WTC11 (cell line): Measurements from ENCODE around the gene GMEB1. TPM values are rescaled to one million over a fixed set of nuclear protein-coding genes. Genes with fewer than 3 reads are reported as not detected.

Source experiments
- ATAC-seq: fragments of 200-7000 bp; cut with Tn5 transposase; 2 replicates; pipeline ENCODE4 v1.10.0; 2021; ENCODE audit warnings: mild to moderate bottlenecking, moderate library complexity
- CTCF ChIA-PET: fragments of 300-600 bp; sonication (Branson Sonifier 250); formaldehyde crosslinking; loops from one replicate; lab custom pipeline; 2021; ENCODE audit warnings: antibody characterized with exemption; lab: Charles Lee
- POLR2A ChIA-PET: fragments of 350-600 bp; sonication (Branson Sonifier 250); formaldehyde crosslinking; loops from one replicate; lab custom pipeline; 2021; ENCODE audit warnings: antibody characterized with exemption; lab: Charles Lee
- DNase-seq: peaks from one replicate; pipeline ENCODE4 v3.0.0; 2021; ENCODE audit warnings: low spot score
- H3K27ac Mint-ChIP-seq: 2 replicates; pipeline ENCODE4 v1.8.0; 2021; ENCODE audit warnings: mixed read lengths
- H3K27me3 Mint-ChIP-seq: 2 replicates; pipeline ENCODE4 v1.8.0; 2021; ENCODE audit warnings: low read depth, mild to moderate bottlenecking, moderate library complexity, mixed read lengths
- H3K36me3 Mint-ChIP-seq: 2 replicates; pipeline ENCODE4 v1.8.0; 2021; ENCODE audit warnings: mixed read lengths
- H3K4me1 Mint-ChIP-seq: 2 replicates; pipeline ENCODE4 v1.8.0; 2022; ENCODE audit warnings: mixed read lengths
- H3K4me3 Mint-ChIP-seq: 2 replicates; pipeline ENCODE4 v1.8.0; 2021; ENCODE audit warnings: mild to moderate bottlenecking, moderate library complexity, mixed read lengths
- H3K9me3 Mint-ChIP-seq: 2 replicates; pipeline ENCODE4 v1.8.0; 2021; ENCODE audit warnings: mixed read lengths
- CREB1 ChIP-seq: sonication (generic); formaldehyde crosslinking; IDR thresholded peaks from 2 replicates; pipeline ENCODE4 v1.8.0; 2023; ENCODE audit warnings: mild to moderate bottlenecking, missing genetic modification reagents
- EMX1 ChIP-seq: fragments of 250-450 bp; sonication (Bioruptor Pico); IDR thresholded peaks from 2 replicates; pipeline ENCODE4 v1.8.0; 2021; ENCODE audit warnings: mild to moderate bottlenecking
- ESRRA ChIP-seq: sonication (generic); formaldehyde crosslinking; IDR thresholded peaks from 2 replicates; pipeline ENCODE4 v1.8.1; 2022; ENCODE audit warnings: mild to moderate bottlenecking, missing genetic modification reagents, borderline replicate concordance
- FOXP1 ChIP-seq: sonication (generic); formaldehyde crosslinking; IDR thresholded peaks from 2 replicates; pipeline ENCODE4 v1.8.0; 2022; ENCODE audit warnings: missing genetic modification reagents, mild to moderate bottlenecking, moderate library complexity, borderline replicate concordance
- GTF2I ChIP-seq: fragments of 250-450 bp; sonication (Bioruptor Pico); conservative IDR thresholded peaks from 2 replicates; pipeline ENCODE4 v1.4.0; 2021; ENCODE audit warnings: mild to moderate bottlenecking
- JUN ChIP-seq: sonication (generic); formaldehyde crosslinking; IDR thresholded peaks from 2 replicates; pipeline ENCODE4 v1.8.0; 2023; ENCODE audit warnings: mild to moderate bottlenecking, missing genetic modification reagents
- NFATC4 ChIP-seq: fragments of 250-450 bp; sonication (Bioruptor Pico); IDR thresholded peaks from 2 replicates; pipeline ENCODE4 v1.9.0; 2021; ENCODE audit warnings: mild to moderate bottlenecking
- NFYB ChIP-seq: sonication (generic); formaldehyde crosslinking; conservative IDR thresholded peaks from 2 replicates; pipeline ENCODE4 v1.8.0; 2022; ENCODE audit warnings: low read depth, missing genetic modification reagents
- NR1H2 ChIP-seq: sonication (generic); formaldehyde crosslinking; IDR thresholded peaks from 2 replicates; pipeline ENCODE4 v1.9.0; 2021; ENCODE audit warnings: mild to moderate bottlenecking, moderate library complexity, missing genetic modification reagents
- PRRX2 ChIP-seq: fragments of 250-450 bp; sonication (Bioruptor Pico); IDR thresholded peaks from 2 replicates; pipeline ENCODE4 v1.8.0; 2021; ENCODE audit warnings: mild to moderate bottlenecking
- SMAD4 ChIP-seq: sonication (generic); formaldehyde crosslinking; IDR thresholded peaks from 2 replicates; pipeline ENCODE4 v1.8.0; 2022; ENCODE audit warnings: mild to moderate bottlenecking, missing genetic modification reagents
- SP1 ChIP-seq: sonication (generic); formaldehyde crosslinking; conservative IDR thresholded peaks from 2 replicates; pipeline ENCODE4 v1.8.1; 2022; ENCODE audit warnings: missing genetic modification reagents
- ZNF396 ChIP-seq: fragments of 250-450 bp; sonication (Bioruptor Pico); IDR thresholded peaks from 2 replicates; pipeline ENCODE4 v1.8.0; 2021; ENCODE audit warnings: mild to moderate bottlenecking, moderate library complexity, borderline replicate concordance
- ZNF423 ChIP-seq: fragments of 250-450 bp; sonication (Bioruptor Pico); IDR thresholded peaks from 2 replicates; pipeline ENCODE4 v2.1.2; 2022; ENCODE audit warnings: mild to moderate bottlenecking, moderate library complexity
- total RNA-seq: library from RNA; stranded (reverse); gene quantifications from 3 replicates; pipeline ENCODE4 v1.2.3, GENCODE V29; 2021
- TF ChIP-seq, protein P1 (sequence below): sonication (generic); formaldehyde crosslinking; IDR thresholded peaks from 2 replicates; pipeline ENCODE4 v1.8.1; 2022; ENCODE audit warnings: mild to moderate bottlenecking, moderate library complexity, missing genetic modification reagents
- TF ChIP-seq, protein P2 (sequence below): sonication (generic); formaldehyde crosslinking; IDR thresholded peaks from 2 replicates; pipeline ENCODE4 v1.8.1; 2022; ENCODE audit warnings: low read depth, mild to moderate bottlenecking, moderate library complexity, missing genetic modification reagents, borderline replicate concordance
- TF ChIP-seq, protein P3 (sequence below): fragments of 250-450 bp; sonication (Bioruptor Pico); IDR thresholded peaks from 2 replicates; pipeline ENCODE4 v1.9.0; 2021; ENCODE audit warnings: moderate library complexity, mild to moderate bottlenecking, inconsistent platforms, borderline replicate concordance
- TF ChIP-seq, protein P4 (sequence below): fragments of 250-450 bp; sonication (Bioruptor Pico); IDR thresholded peaks from 2 replicates; pipeline ENCODE4 v1.9.0; 2021; ENCODE audit warnings: mild to moderate bottlenecking
- TF ChIP-seq, protein P5 (sequence below): sonication (generic); formaldehyde crosslinking; IDR thresholded peaks from 2 replicates; pipeline ENCODE4 v1.8.0; 2023; ENCODE audit warnings: missing genetic modification reagents, mild to moderate bottlenecking, borderline replicate concordance
- TF ChIP-seq, protein P6 (sequence below): sonication (generic); formaldehyde crosslinking; IDR thresholded peaks from 2 replicates; pipeline ENCODE4 v1.8.0; 2023; ENCODE audit warnings: missing genetic modification reagents
- TF ChIP-seq, protein P7 (sequence below): fragments of 250-450 bp; sonication (Bioruptor Pico); IDR thresholded peaks from 2 replicates; pipeline ENCODE4 v1.9.0; 2021; ENCODE audit warnings: mild to moderate bottlenecking, borderline replicate concordance

Gene GMEB1
- total RNA-seq, 1 experiment from 2014 or later: 29.4 TPM

DNA sequence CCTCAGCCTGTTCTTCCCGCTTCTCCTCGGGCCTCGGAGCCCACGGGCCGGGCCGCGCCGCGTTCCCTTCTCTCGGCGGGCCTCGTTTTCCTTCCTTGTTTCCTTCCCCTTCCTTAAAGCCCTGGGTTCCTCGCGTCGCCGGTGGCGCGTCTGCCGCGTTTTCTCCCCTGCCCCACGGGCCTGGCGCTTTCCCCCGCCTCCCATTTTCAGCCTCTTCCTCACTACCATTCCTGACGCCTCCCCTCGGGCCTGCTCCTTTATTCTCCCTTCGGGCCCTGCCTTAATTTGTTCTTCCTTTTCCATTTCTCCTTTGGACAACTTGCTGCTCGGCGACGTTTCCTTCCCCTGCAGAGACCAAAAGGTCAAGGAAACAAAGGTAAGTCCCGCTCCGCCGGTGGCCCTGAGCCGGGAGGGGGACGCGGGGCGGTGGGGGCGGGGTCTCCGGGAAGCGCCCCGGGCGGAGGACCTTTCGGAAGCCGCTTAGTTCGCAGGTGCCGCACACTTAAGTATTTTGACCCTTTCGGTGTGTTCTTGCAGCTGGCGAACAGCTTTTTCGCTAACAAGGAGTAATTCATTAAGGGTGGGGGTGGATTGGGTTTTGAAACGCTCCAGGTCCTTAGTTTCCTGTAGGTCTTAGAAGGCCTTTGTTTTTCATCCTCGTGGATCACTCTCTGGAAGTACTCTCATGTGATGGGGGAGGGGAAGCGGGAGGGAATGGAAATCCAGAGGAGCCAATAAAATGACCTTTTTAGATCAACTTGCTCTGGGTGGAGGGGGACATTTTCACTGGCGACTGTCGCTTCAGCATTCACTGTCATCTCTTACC, 68.9 kb downstream of the GMEB1 start:
- ChIA-PET CTCF (interaction anchor here (0.6 to 2.6 kb wide), 23 partner anchors 7 to 449 kb away, joined by 3 to 21 read pairs (median 5); partner anchors contain the start of genes GMEB1, RNU11, TAF12 and TMEM200B), POLR2A (interaction anchor here (0.6 to 2.4 kb wide), 18 partner anchors 10 to 222 kb away, joined by 3 to 26 read pairs (median 6); partner anchors contain the start of genes EPB41, GMEB1, RNU11 and TAF12)
- Mint-ChIP-seq H3K9me3 (no peaks in the 10 kb centered on the region), H3K27ac (peak overlapping the region; percentile 100), H3K4me3 (peak overlapping the region; percentile 94), H3K36me3 (peaks cover 46% of the 10 kb centered on the region), H3K4me1 (peaks cover 47% of the 10 kb centered on the region), H3K27me3 (no peaks in the 10 kb centered on the region)
- DNase-seq: peak; percentile 70
- ATAC-seq: peak; percentile 2; the same call in 1 of the 2 replicates
- TF ChIP-seq, protein P1, sequence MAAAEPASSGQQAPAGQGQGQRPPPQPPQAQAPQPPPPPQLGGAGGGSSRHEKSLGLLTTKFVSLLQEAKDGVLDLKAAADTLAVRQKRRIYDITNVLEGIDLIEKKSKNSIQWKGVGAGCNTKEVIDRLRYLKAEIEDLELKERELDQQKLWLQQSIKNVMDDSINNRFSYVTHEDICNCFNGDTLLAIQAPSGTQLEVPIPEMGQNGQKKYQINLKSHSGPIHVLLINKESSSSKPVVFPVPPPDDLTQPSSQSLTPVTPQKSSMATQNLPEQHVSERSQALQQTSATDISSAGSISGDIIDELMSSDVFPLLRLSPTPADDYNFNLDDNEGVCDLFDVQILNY (CRISPR knock-in tag): no peak
- TF ChIP-seq, protein P2, sequence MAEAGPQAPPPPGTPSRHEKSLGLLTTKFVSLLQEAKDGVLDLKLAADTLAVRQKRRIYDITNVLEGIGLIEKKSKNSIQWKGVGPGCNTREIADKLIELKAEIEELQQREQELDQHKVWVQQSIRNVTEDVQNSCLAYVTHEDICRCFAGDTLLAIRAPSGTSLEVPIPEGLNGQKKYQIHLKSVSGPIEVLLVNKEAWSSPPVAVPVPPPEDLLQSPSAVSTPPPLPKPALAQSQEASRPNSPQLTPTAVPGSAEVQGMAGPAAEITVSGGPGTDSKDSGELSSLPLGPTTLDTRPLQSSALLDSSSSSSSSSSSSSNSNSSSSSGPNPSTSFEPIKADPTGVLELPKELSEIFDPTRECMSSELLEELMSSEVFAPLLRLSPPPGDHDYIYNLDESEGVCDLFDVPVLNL (CRISPR knock-in tag): no peak
- TF ChIP-seq ZNF396: no peak
- 0 out of 2 replicates have a peak, but pooled peaks have one; percentile 13 for TF ChIP-seq EMX1 (CRISPR knock-in tag)
- TF ChIP-seq ESRRA: no peak
- TF ChIP-seq, protein P3, sequence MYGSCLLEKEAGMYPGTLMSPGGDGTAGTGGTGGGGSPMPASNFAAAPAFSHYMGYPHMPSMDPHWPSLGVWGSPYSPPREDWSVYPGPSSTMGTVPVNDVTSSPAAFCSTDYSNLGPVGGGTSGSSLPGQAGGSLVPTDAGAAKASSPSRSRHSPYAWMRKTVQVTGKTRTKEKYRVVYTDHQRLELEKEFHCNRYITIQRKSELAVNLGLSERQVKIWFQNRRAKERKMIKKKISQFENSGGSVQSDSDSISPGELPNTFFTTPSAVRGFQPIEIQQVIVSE (CRISPR knock-in tag): no peak
- TF ChIP-seq, protein P4, sequence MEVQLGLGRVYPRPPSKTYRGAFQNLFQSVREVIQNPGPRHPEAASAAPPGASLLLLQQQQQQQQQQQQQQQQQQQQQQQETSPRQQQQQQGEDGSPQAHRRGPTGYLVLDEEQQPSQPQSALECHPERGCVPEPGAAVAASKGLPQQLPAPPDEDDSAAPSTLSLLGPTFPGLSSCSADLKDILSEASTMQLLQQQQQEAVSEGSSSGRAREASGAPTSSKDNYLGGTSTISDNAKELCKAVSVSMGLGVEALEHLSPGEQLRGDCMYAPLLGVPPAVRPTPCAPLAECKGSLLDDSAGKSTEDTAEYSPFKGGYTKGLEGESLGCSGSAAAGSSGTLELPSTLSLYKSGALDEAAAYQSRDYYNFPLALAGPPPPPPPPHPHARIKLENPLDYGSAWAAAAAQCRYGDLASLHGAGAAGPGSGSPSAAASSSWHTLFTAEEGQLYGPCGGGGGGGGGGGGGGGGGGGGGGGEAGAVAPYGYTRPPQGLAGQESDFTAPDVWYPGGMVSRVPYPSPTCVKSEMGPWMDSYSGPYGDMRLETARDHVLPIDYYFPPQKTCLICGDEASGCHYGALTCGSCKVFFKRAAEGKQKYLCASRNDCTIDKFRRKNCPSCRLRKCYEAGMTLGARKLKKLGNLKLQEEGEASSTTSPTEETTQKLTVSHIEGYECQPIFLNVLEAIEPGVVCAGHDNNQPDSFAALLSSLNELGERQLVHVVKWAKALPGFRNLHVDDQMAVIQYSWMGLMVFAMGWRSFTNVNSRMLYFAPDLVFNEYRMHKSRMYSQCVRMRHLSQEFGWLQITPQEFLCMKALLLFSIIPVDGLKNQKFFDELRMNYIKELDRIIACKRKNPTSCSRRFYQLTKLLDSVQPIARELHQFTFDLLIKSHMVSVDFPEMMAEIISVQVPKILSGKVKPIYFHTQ (CRISPR knock-in tag): no peak
- no peak for TF ChIP-seq ZNF423 (CRISPR knock-in tag)
- no peak for TF ChIP-seq CREB1 (CRISPR knock-in tag)
- TF ChIP-seq NFATC4 (CRISPR knock-in tag): no peak
- TF ChIP-seq GTF2I: no peak
- no peak for TF ChIP-seq PRRX2 (CRISPR knock-in tag)
- no peak for TF ChIP-seq NR1H2
- TF ChIP-seq, protein P5, sequence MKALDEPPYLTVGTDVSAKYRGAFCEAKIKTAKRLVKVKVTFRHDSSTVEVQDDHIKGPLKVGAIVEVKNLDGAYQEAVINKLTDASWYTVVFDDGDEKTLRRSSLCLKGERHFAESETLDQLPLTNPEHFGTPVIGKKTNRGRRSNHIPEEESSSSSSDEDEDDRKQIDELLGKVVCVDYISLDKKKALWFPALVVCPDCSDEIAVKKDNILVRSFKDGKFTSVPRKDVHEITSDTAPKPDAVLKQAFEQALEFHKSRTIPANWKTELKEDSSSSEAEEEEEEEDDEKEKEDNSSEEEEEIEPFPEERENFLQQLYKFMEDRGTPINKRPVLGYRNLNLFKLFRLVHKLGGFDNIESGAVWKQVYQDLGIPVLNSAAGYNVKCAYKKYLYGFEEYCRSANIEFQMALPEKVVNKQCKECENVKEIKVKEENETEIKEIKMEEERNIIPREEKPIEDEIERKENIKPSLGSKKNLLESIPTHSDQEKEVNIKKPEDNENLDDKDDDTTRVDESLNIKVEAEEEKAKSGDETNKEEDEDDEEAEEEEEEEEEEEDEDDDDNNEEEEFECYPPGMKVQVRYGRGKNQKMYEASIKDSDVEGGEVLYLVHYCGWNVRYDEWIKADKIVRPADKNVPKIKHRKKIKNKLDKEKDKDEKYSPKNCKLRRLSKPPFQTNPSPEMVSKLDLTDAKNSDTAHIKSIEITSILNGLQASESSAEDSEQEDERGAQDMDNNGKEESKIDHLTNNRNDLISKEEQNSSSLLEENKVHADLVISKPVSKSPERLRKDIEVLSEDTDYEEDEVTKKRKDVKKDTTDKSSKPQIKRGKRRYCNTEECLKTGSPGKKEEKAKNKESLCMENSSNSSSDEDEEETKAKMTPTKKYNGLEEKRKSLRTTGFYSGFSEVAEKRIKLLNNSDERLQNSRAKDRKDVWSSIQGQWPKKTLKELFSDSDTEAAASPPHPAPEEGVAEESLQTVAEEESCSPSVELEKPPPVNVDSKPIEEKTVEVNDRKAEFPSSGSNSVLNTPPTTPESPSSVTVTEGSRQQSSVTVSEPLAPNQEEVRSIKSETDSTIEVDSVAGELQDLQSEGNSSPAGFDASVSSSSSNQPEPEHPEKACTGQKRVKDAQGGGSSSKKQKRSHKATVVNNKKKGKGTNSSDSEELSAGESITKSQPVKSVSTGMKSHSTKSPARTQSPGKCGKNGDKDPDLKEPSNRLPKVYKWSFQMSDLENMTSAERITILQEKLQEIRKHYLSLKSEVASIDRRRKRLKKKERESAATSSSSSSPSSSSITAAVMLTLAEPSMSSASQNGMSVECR (CRISPR knock-in tag): peak; percentile 23
- TF ChIP-seq, protein P6, sequence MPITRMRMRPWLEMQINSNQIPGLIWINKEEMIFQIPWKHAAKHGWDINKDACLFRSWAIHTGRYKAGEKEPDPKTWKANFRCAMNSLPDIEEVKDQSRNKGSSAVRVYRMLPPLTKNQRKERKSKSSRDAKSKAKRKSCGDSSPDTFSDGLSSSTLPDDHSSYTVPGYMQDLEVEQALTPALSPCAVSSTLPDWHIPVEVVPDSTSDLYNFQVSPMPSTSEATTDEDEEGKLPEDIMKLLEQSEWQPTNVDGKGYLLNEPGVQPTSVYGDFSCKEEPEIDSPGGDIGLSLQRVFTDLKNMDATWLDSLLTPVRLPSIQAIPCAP (CRISPR knock-in tag): no peak
- no peak for TF ChIP-seq SP1 (CRISPR knock-in tag)
- 0 out of 2 replicates have a peak, but pooled peaks have one; percentile 50 for TF ChIP-seq JUN (CRISPR knock-in tag)
- TF ChIP-seq SMAD4: no peak
- TF ChIP-seq, protein P7, sequence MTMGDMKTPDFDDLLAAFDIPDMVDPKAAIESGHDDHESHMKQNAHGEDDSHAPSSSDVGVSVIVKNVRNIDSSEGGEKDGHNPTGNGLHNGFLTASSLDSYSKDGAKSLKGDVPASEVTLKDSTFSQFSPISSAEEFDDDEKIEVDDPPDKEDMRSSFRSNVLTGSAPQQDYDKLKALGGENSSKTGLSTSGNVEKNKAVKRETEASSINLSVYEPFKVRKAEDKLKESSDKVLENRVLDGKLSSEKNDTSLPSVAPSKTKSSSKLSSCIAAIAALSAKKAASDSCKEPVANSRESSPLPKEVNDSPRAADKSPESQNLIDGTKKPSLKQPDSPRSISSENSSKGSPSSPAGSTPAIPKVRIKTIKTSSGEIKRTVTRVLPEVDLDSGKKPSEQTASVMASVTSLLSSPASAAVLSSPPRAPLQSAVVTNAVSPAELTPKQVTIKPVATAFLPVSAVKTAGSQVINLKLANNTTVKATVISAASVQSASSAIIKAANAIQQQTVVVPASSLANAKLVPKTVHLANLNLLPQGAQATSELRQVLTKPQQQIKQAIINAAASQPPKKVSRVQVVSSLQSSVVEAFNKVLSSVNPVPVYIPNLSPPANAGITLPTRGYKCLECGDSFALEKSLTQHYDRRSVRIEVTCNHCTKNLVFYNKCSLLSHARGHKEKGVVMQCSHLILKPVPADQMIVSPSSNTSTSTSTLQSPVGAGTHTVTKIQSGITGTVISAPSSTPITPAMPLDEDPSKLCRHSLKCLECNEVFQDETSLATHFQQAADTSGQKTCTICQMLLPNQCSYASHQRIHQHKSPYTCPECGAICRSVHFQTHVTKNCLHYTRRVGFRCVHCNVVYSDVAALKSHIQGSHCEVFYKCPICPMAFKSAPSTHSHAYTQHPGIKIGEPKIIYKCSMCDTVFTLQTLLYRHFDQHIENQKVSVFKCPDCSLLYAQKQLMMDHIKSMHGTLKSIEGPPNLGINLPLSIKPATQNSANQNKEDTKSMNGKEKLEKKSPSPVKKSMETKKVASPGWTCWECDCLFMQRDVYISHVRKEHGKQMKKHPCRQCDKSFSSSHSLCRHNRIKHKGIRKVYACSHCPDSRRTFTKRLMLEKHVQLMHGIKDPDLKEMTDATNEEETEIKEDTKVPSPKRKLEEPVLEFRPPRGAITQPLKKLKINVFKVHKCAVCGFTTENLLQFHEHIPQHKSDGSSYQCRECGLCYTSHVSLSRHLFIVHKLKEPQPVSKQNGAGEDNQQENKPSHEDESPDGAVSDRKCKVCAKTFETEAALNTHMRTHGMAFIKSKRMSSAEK (CRISPR knock-in tag): no peak
- TF ChIP-seq FOXP1 (CRISPR knock-in tag): 0 out of 2 replicates have a peak, but pooled peaks have one; percentile 11
- no peak for TF ChIP-seq NFYB (CRISPR knock-in tag)
